HTR-8/SVneo (cell line): Measurements from ENCODE around the gene ABLIM1.
A peak's percentile ranks its signal among the peaks of the same experiment; 100 is the strongest.
"Not testable (repeated sequence)": the region's sequence is repeated elsewhere in the genome, so short reads cannot be mapped to it uniquely, and the experiment has no call there.

Experiments used
- DNase-seq: peaks from one replicate; pipeline ENCODE4 v3.0.0; 2011; ENCODE audit warnings: low spot score, mixed read lengths; ENCODE audit not compliant: insufficient read length
- FAIRE-seq: peaks from 2 replicates; lab custom pipeline; 2011; peaks lifted over from hg19 to GRCh38; lab: Jason Lieb, UNC

Gene ABLIM1

DNA sequence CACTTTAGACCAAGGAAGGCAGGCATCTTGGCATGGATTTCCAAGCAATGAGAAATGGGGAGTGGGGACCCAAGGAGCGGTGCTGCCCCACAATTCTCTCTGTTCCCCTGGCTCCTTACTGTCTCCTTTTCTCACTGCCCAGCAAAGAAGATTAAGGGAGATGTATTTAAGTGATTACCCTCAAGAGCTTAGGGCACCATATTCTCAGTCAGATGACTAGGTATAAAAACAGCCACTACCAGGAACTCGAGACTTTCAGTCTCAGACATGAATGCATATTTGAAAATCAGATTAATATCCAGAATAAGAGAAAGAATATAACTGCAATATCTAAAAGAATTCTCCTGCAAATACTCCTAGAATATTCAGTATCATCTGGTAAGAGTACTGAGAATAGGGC, at the start of gene ABLIM1:
ABLIM1 (minus strand) TSS at position 101 of the 400 bp plus-strand sequence; CDS start at position 26, 75 bp downstream.
- FAIRE-seq (no peak), DNase-seq (no peak)

DNA sequence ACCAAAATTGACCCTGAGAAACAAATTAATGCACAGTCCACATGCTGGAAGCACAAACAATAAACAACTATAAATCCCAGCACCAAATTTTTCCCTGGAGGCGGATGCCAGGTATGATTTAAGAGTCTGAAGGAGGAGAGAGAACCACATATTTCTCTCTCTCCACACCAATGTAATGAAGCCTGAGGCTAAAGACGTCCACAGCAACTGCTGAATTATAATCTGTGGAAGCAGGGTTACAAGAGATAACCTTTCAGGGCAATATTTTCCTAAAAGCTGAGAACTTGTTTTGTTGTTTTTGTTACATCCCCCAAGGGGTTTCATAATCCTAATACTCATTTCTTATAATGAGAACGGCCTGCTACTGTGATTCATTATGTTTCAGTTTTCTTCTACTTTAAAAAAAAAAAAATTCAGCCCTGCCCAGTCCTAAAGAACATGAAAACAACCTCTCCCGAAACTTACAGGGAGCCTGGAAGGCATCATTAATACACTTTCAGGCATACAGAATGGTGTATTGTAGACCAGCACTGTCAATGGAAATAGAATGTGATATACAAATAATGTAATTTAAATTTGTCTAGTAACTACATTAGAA, 48.5 kb upstream of the ABLIM1 start:
- DNase-seq (no peak), FAIRE-seq (no peak)

DNA sequence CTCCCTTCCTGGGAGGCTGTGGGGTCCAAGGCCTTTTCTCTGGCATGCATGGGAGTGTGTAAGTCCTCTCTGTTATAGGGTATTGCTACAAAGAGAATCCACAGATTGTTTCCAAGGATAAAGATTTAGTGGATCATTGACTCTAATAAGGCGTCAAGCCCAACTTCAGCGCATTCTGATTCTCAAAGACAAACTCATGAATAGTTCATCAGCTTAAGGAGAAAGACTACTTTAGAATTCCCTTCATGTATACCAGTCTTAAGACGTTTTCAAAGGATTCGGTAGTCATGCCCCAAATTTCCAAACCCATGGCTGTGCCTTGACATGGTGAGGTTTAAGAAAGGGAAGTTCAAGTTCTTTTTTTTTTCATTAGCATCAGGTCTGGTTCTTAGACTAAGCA, 46.6 kb upstream of the ABLIM1 start:
- no peak for FAIRE-seq
- no peak for DNase-seq

DNA sequence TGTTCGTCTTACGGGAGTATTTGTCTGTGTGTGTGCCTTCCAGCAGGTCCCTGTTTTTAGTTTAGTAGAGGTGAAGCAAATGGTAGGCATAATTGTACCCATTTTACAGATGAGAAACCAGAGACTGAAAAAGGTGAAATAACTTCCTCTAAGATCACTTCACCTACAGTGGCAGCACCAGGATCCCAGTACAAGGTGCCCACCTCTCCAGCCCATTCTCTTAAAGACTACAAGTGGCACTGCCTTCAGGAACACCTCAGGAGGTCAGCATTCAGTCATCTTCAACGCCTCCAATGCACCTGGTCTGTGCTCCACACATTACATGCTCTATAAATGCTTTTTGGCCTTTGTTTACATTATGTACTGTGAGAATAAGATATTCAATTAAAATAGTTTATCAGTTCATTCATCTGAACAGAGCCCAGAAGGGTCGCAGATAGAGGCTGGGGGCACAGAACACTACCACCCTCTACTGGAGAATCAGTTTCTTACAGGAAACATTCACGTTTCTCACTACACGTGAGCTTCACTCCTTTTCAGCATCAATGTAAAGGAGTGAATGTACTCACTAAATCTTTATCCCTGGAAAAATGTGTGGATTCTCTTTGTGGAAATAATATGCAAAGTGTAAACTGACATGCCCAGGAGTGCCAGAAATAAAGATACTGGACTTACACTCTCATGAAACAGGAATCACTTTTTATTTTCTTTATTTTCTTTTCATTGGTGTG, 45.5 kb upstream of the ABLIM1 start:
- no peak for FAIRE-seq

DNA sequence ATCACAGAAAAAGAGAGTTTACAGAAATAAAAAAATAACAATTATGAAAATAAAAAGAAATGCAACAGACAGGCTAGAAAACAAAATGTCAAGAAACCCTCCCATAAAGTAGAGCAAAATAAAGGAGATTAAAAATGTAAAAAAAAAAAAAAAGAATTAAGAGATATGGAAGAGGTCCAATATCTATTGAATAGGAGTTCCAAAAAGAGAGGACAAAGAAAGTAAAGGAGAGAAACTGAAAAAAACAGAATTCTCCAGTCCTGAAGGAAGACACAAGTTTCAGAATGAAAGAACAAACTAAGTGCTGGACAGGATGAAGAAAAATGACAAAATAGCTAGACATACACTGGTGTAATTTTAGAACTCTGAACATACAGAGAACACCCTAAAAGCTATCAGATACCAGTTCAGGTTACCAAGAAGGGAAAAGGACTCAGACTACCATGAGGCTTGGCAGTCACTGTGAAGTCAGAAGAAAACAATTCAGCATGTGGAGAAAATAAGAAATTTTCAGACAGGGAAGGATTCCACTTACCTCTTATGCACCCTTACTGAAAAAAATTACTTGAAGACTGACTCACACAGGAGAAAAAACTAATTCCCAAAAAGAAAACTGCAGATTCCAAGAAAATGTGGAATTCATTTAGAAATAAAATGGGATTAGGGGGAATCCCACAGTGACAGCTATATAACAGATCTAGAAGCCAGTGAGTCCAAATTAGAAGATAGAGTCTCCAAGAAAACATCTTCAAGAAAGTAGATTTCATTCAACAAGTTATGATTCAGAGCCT, 40.4 kb upstream of the ABLIM1 start:
- DNase-seq (no peak), FAIRE-seq (no peak)

More for the DNA sequence above, 45.5 kb upstream of the ABLIM1 start:
- no peak for DNase-seq

DNA sequence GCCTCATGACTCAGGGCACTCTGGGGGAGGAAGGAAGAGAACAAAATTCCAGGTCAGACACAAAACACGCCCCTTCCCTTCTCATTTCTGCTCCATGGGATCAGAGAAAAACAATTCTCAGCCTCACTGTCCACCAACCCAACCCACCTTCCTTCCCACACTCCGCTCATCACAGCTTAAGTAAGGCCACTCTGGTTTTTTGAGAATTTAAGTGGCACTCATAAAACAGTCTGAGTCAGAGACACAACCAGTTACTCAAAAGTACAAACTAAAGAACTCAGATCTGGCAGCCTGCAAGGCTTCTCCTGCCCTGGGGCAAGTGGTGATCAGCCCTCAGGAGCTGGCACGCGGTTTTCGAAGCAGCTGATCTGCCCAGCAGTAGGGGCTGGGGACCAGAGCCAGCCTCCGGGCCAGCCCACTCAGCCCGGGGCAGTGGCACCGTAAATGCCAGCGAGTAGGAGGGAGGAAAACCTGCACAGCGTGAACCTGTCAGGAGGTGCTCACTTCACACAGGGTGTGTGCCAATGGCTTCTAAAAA, 39.1 kb upstream of the ABLIM1 start:
- DNase-seq (no peak), FAIRE-seq (no peak)

DNA sequence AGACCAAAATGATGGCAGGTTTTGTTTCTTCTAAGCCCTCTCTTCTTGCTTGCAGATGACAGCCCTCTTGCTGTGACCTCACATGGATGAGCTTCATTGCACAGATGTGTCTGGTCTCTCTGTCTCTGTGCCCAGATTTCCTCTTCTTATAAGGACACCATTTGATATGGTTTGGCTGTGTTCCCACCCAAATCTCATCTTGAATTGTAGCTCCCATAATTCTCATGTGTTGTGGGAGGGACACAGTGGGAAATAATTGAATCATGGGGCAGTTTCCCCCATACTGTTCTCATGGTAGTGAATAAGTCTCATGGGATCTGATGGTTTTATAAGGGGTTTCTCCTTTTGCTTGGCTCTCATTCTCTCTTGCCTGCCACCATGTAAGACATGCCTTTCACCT, 38.2 kb upstream of the ABLIM1 start:
- DNase-seq, FAIRE-seq: not testable (repeated sequence)

DNA sequence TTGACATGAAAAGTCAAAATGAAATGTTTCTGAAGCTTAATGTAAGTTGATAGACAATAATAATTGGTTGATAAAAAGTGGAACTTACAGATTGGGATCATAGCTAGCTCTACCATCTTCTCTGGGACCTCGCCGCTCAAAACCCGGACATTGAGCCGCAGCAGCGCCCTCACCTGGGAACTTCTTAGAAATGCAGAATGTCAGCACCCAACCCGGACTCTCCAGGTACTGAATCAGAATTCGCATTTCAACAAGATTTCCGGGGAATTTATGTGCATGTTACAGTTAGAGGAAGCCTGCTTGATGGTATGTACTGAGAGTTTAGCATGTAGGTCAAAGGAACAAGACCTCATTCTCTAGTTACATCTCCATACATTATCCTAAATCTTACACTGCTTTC, 36.7 kb upstream of the ABLIM1 start:
- FAIRE-seq: no peak
- no peak for DNase-seq

DNA sequence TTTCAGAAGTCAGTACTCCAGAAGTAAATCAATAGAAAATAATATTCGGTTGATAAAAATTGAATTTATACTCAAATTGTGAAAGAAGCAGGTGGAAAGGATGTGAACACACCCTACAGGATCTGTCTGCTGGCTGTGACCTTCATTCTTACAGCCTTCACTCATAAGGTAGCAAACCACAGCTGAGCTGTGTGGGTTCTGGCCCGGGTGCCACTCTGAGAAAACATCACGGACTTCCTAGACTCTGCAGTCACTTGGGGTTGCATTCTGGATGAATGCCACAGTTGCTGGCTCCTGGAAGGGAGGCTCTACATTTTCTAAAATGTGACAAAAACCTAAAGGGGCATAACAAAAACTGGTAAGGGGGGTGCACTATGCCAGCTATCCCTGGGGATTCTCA, 36.0 kb upstream of the ABLIM1 start:
- DNase-seq (no peak), FAIRE-seq (no peak)

DNA sequence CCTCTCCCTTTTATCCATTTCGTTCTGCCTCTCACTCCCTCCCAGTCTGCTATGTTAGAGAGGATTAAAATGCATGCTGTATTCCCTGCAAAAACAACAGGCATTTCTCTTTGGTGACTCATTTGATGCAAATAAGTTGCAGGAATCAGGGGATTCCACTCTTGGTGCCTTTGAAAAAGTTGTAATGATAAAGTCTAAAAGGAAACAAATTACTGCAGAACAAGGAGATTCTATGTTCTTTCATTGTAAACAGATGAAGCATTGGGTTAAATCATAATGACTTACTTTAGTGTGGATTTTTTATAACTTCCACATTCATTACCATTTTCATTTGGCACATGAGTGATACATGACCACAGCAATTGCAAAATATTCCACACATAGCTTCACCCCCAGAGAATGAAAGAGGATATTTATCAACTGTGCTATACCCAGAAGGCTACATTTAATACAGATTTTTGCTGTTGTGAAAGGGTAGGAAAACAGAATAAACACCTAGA, 33.4 kb upstream of the ABLIM1 start:
- no peak for DNase-seq
- no peak for FAIRE-seq

DNA sequence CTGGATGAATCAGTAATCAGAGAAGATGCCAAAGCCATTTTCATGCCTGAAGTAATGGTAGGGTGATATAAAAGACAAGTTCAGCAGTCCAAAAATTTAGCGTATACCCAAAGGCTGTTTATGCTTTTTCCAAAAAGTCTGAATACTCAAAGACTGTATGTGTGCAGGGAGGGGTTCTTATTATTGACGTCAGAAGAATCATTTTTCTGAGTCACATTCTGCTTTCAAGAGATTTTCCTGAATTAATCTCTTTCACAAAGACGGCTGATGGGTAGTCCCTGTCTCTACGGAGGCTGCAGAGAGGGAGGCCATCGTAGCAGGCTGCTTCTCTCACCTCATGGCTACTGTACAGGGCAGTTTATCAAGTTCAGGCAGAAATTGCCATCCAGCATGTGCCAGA, 30.7 kb upstream of the ABLIM1 start:
- no peak for DNase-seq
- FAIRE-seq: no peak

DNA sequence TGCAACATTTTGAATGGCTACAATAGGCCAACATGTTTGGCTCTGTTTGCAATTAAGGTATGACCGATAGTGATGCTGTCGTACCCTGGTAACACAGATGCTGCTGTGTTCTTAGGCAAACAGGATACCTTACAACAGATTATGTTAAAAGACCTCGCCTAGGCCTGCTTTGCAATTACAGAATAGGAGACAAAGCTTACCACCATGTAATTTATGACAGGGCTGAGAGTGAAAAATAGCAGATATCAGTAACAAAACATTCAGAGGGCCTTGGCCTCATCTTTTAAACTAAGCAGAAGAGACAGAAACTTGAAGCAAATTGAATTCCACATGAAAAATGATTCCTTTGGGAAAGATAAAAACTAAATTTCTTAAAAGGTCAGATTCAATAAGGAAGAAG, 29.4 kb upstream of the ABLIM1 start:
- FAIRE-seq: no peak
- no peak for DNase-seq

DNA sequence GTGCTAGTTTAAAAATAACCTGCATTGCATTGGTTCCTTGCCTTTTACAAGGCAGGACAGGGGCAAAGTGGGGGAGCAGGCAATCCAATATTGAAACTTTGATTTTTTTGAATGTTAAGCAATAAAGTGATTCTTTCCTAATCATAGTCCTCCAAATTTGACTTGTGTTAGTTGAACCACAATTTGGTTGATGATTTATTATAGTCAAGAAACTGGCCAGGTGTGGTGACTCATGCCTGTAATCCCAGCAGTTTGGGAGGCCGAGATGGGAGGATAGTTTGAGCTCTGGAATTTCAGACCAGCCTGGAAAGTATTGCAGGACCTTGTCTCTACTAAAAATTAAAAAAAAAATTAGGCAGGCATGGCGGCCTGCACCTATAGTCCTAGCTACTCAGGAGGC, 27.9 kb upstream of the ABLIM1 start:
- DNase-seq (no peak), FAIRE-seq (no peak)

DNA sequence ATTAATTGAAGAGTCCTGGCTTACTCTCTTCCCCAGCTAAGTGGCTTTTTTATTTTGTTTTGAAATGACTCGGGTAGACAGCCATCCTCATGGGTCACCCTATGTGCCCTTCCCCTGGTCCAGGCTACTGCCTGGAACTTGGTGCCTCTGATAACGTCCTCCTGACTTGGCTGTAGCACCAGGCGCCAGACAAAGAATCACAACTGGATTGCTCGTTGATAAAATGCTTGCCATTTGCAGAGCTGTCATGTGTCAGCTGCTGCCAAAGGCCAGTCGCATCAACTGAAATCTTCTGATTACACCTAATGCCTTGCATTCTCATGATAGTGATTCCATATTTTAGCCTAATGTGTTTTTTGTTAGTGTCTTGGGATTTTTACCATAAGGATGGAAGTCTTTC, 27.4 kb upstream of the ABLIM1 start:
- no peak for FAIRE-seq

DNA sequence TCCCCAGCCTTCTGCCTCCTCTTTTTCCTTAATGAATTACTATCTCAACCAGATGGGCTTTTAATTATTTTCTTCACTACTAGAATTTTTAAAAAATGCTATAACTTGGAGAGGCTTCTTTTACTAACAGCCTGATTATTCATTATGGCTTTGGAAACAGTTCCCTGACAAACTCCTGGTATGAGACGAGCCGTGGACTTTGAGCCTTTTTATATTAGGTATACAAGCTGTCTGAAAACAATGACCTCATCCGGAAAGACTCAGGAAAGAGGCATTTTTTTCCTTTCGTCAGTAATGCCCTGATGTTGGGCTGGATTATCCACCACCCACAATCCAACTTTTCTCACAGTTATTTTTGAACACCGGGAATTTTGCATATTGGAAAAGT, 26.7 kb upstream of the ABLIM1 start:
- peak; percentile 39 for DNase-seq
- FAIRE-seq: no peak

More for the DNA sequence above, 27.4 kb upstream of the ABLIM1 start:
- DNase-seq: no peak

DNA sequence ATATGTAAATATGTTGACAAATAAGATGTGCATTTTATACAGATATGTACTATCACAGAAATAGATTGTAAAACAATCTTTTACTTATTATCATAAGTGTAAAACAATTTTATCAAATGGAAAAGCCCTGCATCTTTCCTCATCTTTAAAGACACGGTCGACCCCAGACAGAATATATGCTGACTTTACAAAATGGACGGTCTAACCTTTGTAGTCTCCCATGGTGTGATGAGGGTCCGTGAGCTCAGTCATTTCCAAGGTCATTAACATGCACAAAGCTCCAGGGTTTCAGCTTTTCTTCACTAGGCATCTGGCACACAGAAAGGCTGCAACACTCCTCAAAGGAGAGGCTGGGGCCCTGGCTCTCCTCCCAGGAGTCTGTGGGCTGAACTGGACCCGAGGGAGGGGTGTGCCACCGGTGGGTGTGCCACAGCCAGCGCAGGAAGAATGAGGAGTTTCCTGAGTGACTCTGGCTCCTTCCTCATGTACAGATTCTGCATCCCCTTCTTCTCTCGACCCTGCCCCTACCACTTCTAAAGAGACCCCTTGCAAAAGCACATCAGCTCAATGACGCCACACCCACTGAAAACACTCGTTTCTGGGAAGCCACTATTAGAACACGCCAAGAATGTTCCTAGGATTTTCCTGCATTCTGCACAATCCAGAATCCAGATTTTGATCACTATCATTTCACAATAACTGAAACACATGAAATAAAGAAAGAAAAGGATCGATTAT, 26.2 kb upstream of the ABLIM1 start:
- no peak for FAIRE-seq
- DNase-seq: no peak

DNA sequence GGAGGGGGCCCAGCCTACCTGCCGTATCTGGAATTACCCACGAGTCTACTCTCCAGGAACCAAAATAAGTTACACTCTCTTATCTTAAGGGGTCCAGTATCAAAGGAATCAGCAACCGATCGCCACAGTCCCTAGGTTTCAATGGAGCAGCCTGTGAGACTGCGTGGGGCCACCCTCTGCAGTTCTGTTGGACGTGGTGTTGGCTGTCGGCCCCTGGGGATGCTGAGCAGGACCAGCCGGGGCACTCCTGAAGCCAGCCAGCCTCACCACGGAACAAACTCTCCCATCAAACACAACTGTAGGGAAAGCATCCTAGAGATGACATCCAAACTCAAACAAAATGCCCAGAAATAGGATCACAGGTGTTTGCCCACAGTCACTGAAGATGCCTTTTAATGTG, 25.5 kb upstream of the ABLIM1 start:
- DNase-seq (no peak), FAIRE-seq (no peak)

DNA sequence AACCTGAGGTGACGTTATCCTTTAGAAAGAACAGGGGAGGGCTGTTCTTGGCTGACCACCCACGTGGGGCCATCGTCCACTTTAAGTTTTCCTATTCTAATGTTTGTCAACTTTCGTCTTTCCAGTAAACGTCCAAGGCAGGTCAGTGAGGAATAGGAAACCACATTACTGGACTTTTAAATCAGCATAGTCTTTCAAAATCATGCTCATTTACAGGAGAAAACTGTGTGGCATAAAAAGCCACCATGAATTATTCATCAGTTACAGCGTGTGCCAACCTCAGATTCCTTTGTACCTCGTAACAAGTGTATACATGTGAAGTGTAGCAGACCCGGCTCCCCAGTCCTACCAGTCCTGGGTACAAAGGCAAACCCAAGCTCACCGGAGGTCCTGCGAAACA, 25.1 kb upstream of the ABLIM1 start:
- FAIRE-seq: no peak

DNA sequence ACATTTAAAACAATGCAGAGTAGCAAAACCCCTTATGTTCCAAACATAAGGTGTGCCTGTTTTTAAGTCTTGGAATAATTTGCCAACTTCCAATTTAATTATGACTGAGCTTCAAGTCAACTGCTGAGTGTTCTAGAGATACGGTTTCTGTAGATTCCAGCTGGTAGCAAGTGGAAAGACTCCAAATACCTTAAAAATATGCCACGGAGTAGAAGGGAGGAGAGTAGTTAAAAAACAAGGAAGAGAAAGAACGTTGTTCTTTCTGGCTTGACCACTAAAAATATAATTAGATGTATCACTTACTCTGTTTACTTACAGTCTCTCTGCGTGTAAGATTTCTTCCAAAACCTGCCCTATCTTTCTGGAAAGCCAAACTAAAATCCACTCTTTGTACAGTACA, 24.5 kb upstream of the ABLIM1 start:
- FAIRE-seq (no peak), DNase-seq (no peak)

More for the DNA sequence above, 25.1 kb upstream of the ABLIM1 start:
- no peak for DNase-seq

DNA sequence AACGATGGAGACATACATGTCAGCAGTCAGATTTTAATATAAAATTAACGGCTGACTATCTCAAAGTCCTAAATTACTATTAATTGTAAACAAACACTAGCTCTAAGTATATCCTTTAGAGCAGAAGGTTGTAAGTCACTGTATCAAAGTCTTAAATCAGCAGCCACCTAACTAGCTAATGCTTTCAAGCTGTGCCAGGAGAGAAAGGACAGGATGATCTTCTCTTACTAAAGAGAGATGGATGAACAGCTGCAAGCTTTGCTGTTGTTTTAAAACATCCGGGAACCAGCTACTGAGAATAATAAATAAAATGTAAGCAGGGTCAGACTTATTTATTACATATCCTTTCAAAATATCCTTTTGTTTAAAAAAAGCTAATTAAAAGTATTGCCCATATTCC, 24.0 kb upstream of the ABLIM1 start:
- FAIRE-seq: no peak
- no peak for DNase-seq
